Adrenal gland (tissue), 12 donors: Measurements from ENCODE around the gene CIDEA. TPM values are rescaled to one million over a fixed set of nuclear protein-coding genes. Genes with fewer than 3 reads are reported as not detected.
A peak's percentile ranks its signal among the peaks of the same experiment; 100 is the strongest.

ENCODE experiments used
- DNase-seq, 7 donors: peaks; one replicate each; pipeline ENCODE4 v3.0.0-alpha.2; 2019 to 2020
- H3K27ac ChIP-seq, 5 donors: fragments of 200-600 bp; sonication (generic) in 4 of 5; 1 replicate in 3 of 5; 2 replicates in 2 of 5; pipeline versions ENCODE4 v1.5.1 to v1.8.0; 2016 to 2020; ENCODE audit warnings: mild to moderate bottlenecking in 1 of 5
- H3K27me3 ChIP-seq: fragments of 200-600 bp; 2 replicates; pipeline ENCODE4 v1.8.0; 2021
- H3K36me3 ChIP-seq, 2 donors: fragments of 200-600 bp; replicated peaks in 1 of 2; 1 replicate in 1 of 2; 2 replicates in 1 of 2; pipeline versions ENCODE4 v1.5.1 to v1.8.0; 2018 to 2022
- H3K4me1 ChIP-seq, 2 donors: fragments of 200-600 bp; replicated peaks in 1 of 2; 1 replicate in 1 of 2; 2 replicates in 1 of 2; pipeline versions ENCODE4 v1.5.1 to v1.8.0; 2018 to 2021
- H3K4me3 ChIP-seq, 4 donors: fragments of 200-600 bp; sonication (generic) in 3 of 4; one replicate each; pipeline ENCODE4 v1.5.1; 2016 to 2018
- H3K9me3 ChIP-seq, 3 donors: fragments of 200-600 bp; sonication (generic) in 1 of 3; replicated peaks in 1 of 3; 1 replicate in 2 of 3; 2 replicates in 1 of 3; pipeline versions ENCODE4 v1.5.1 to v1.8.0; 2016 to 2021
- POLR2A ChIP-seq, 2 donors: fragments of 450-650 bp; IDR thresholded peaks; one replicate each; pipeline ENCODE4 v1.6.1; 2017; ENCODE audit warnings: antibody characterized with exemption in 2 of 2, mild to moderate bottlenecking in 2 of 2, moderate library complexity in 1 of 2
- WGBS, 4 donors: extraction: QIAGEN DNeasy Blood & Tissue Kit in 2 of 4; methylation state at CpG; one replicate each; pipeline versions ENCODE4 v1.1.5 to v1.1.7; 2013 to 2017; 5-methylcytosine and 5-hydroxymethylcytosine counted together
- intact Hi-C, 2 donors: fragments of 100-400 bp; cut with DNase I; formaldehyde crosslinking; loops; one replicate each; pipeline versions ENCODE4 v1.14.1 to v1.15.0; 2022 to 2023
- polyA plus RNA-seq, 3 donors: library from polyadenylated mRNA; stranded (reverse); fragments of 200-250 nt in 2 of 3; fragments of 350-450 nt in 1 of 3; fragmentation: Illumina TruSeq in 1 of 3; extraction: RNeasy Lipid Tissue Mini Kit (QIAGEN cat#74804) in 1 of 3; gene quantifications; one replicate each; pipeline ENCODE4 v1.2.3, GENCODE V29; 2013 to 2014
- total RNA-seq, 9 donors: library from RNA; depleted of rRNA in 4 of 9; stranded (reverse); fragments of >200 nt in 4 of 9; fragments of 120-200 nt in 1 of 9; fragmentation: NEBNext Ultra II Directional in 1 of 9; extraction: Animal tissue kit (Norgen Biotek cat#: 25700) in 1 of 9; gene quantifications; one replicate each; pipeline versions ENCODE4 v1.1.0 to v1.2.4, GENCODE V29; 2013 to 2023
- TF ChIP-seq, protein P1 (sequence below), 6 experiments: fragments of 450-650 bp in 4 of 6; fragments of 200-600 bp in 2 of 6; sonication (generic) in 1 of 6; IDR thresholded peaks; 1 replicate in 5 of 6; 2 replicates in 1 of 6; pipeline versions ENCODE4 v1.5.1 to v1.8.0; 2016 to 2021; ENCODE audit warnings: antibody characterized with exemption in 6 of 6, mild to moderate bottlenecking in 2 of 6, moderate library complexity in 1 of 6
- donor health status: healthy with polysubstance abuse.
- donor health status: Bipolar disorder and iron deficiency.
- donor health status: DM: yes; HTN: yes; CAD: no.
- donor health status: DM: no; HTN: no; CAD: no.
- donor health status: DM: no; HTN: no; CAD: no.
- donor health status: DM: yes; HTN: yes; CAD: no.

The CIDEA gene
- total and polyA plus RNA-seq, 12 donors = 0.11 to 18.5 (median 0.82) TPM; not detected in 2

- Histone ChIP-seq H3K27ac (no peak overlapping the region), H3K27me3 (no peaks in the 10 kb centered on the region), H3K36me3 (peaks cover 0 to under 1% of the 10 kb centered on the region in 2 donors), H3K9me3 (no peaks in the 10 kb centered on the region), H3K4me1 (peaks cover 0 to 7% of the 10 kb centered on the region in 2 donors), H3K4me3 (no peak overlapping the region)
- no peak for DNase-seq
- intact Hi-C loops = no loop called here
- TF ChIP-seq, protein P1, sequence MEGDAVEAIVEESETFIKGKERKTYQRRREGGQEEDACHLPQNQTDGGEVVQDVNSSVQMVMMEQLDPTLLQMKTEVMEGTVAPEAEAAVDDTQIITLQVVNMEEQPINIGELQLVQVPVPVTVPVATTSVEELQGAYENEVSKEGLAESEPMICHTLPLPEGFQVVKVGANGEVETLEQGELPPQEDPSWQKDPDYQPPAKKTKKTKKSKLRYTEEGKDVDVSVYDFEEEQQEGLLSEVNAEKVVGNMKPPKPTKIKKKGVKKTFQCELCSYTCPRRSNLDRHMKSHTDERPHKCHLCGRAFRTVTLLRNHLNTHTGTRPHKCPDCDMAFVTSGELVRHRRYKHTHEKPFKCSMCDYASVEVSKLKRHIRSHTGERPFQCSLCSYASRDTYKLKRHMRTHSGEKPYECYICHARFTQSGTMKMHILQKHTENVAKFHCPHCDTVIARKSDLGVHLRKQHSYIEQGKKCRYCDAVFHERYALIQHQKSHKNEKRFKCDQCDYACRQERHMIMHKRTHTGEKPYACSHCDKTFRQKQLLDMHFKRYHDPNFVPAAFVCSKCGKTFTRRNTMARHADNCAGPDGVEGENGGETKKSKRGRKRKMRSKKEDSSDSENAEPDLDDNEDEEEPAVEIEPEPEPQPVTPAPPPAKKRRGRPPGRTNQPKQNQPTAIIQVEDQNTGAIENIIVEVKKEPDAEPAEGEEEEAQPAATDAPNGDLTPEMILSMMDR (IDR thresholded peaks at IDR 0.05) = no peak
- no peak for TF ChIP-seq POLR2A (IDR thresholded peaks at IDR 0.05)
- WGBS, 4 donors = 77 to 88% (median 81%) methylated on average over 24 to 25 of the region's 25 CpGs
Observed at GRCh38 chr18:12305930-12306629, 51.9 kb downstream of the CIDEA start.

- H3K27me3 ChIP-seq = no peaks in the 10 kb centered on the region
- peaks cover 0 to 7% of the 10 kb centered on the region in 2 donors for H3K4me1 ChIP-seq
- peak in 5 of 7 donors; percentile 21 to 62 (median 32) for DNase-seq
- peaks cover 0 to 2% (median 0%) of the 10 kb centered on the region in 3 donors for H3K9me3 ChIP-seq
- WGBS, 4 donors = 30 to 38% (median 32%) methylated on average over 32 to 39 of the region's 39 CpGs
- TF ChIP-seq POLR2A (IDR thresholded peaks at IDR 0.05) = no peak
- TF ChIP-seq, protein P1 (IDR thresholded peaks at IDR 0.05) = no peak
- H3K36me3 ChIP-seq = peaks cover 0 to 10% of the 10 kb centered on the region in 2 donors
- H3K4me3 ChIP-seq = peak overlapping the region in 1 of 4 donors; percentile 80
- H3K27ac ChIP-seq = peak overlapping the region in 4 of 5 donors; percentile 65 to 97 (median 78)
- intact Hi-C loops = no loop called here
Observed at GRCh38 chr18:12306752-12307700, 52.9 kb downstream of the CIDEA start.

- Histone ChIP-seq H3K27me3 (no peaks in the 10 kb centered on the region), H3K27ac (peak within 1 kb of the TSS in 4 of 5 donors; percentile 82 to 97 (median 87)), H3K9me3 (peaks cover 0 to 5% (median 0%) of the 10 kb centered on the region in 3 donors), H3K4me1 (peaks cover 0 to 7% of the 10 kb centered on the region in 2 donors), H3K4me3 (peak within 1 kb of the TSS in 2 of 4 donors; percentile 40 to 80), H3K36me3 (peaks cover 0 to 12% of the 10 kb centered on the region in 2 donors)
- peak; percentile 25 to 49 for TF ChIP-seq POLR2A (IDR thresholded peaks at IDR 0.05)
- TF ChIP-seq, protein P1 (IDR thresholded peaks at IDR 0.05) = no peak
- intact Hi-C loops = no loop called here
- 1 to 2% (median 2%) methylated on average over 6 to 87 of the region's 88 CpGs; no CpG with 5 or more reads in 1 of the 4 donors for WGBS, 4 donors
- peak; percentile 38 to 72 (median 57) for DNase-seq
Observed at GRCh38 chr18:12307701-12308385, 53.7 kb downstream of the CIDEA start, which contains the start of gene TUBB6. TUBB6 (plus strand) TSS chr18:12308241; CDS start chr18:12308293, 52 bp downstream.
